Upper lobe of left lung (tissue), 6 donors: Measurements from ENCODE around the gene BRAT1. TPM values are rescaled to one million over a fixed set of nuclear protein-coding genes. Genes with fewer than 3 reads are reported as not detected.

Experiments
- ATAC-seq, 2 donors: fragments of 200-7000 bp; cut with Tn5 transposase; one replicate each; pipeline ENCODE4 v1.9.1; 2022; ENCODE audit warnings: mild to moderate bottlenecking in 2 of 2, moderate library complexity in 2 of 2; ENCODE audit not compliant: low FRiP score in 2 of 2
- DNase-seq, 2 donors: peaks; one replicate each; pipeline ENCODE4 v3.0.0-alpha.2; 2019 to 2020
- H3K27ac ChIP-seq, 4 donors: fragments of 200-600 bp; sonication (generic); one replicate each; pipeline ENCODE4 v1.5.1; 2016 to 2019
- H3K27me3 ChIP-seq, 4 donors: fragments of 200-600 bp; sonication (generic); one replicate each; pipeline ENCODE4 v1.5.1; 2017 to 2019
- H3K36me3 ChIP-seq, 4 donors: fragments of 200-600 bp; sonication (generic); one replicate each; pipeline ENCODE4 v1.5.1; 2016 to 2019
- H3K4me1 ChIP-seq, 4 donors: fragments of 200-600 bp; sonication (generic); one replicate each; pipeline ENCODE4 v1.5.1; 2018 to 2019
- H3K4me3 ChIP-seq, 4 donors: fragments of 200-600 bp; sonication (generic); one replicate each; pipeline ENCODE4 v1.5.1; 2017 to 2019; ENCODE audit warnings: mild to moderate bottlenecking in 2 of 4, moderate library complexity in 1 of 4
- H3K9me3 ChIP-seq, 4 donors: fragments of 200-600 bp; sonication (generic); one replicate each; pipeline ENCODE4 v1.5.1; 2018 to 2019
- EP300 ChIP-seq, 4 donors: sonication (generic); formaldehyde crosslinking; IDR thresholded peaks; one replicate each; pipeline ENCODE4 v1.5.1; 2017; ENCODE audit warnings: antibody characterized with exemption in 4 of 4, control low read depth in 2 of 4
- POLR2A ChIP-seq, 4 donors: fragments of 450-650 bp; IDR thresholded peaks; one replicate each; pipeline ENCODE4 v1.5.1; 2016 to 2017; ENCODE audit warnings: antibody characterized with exemption in 4 of 4, mild to moderate bottlenecking in 2 of 4
- POLR2AphosphoS5 ChIP-seq, 2 donors: sonication (generic); formaldehyde crosslinking; IDR thresholded peaks; one replicate each; pipeline ENCODE4 v1.5.1; 2017; ENCODE audit warnings: antibody characterized with exemption in 2 of 2
- WGBS, 2 donors: methylation state at CpG; one replicate each; pipeline ENCODE4 v1.1.5; 2017 to 2018; 5-methylcytosine and 5-hydroxymethylcytosine counted together
- total RNA-seq, 6 donors: library from RNA; depleted of rRNA in 4 of 6; stranded (reverse); fragments of >200 nt in 4 of 6; gene quantifications; one replicate each; pipeline versions ENCODE4 v1.1.0 to v1.2.1, GENCODE V29; 2016 to 2021
- TF ChIP-seq, protein P1 (sequence below), 6 experiments: fragments of 450-650 bp in 4 of 6; fragments of 200-600 bp in 2 of 6; sonication (generic) in 2 of 6; IDR thresholded peaks; one replicate each; pipeline ENCODE4 v1.5.1; 2016 to 2019; ENCODE audit warnings: antibody characterized with exemption in 6 of 6
- donor health status: DM: no; HTN: no; CAD: no; lungs with moderate emphysema.
- donor health status: DM: no; HTN: yes; CAD: no; lungs with severe emphysema.

The BRAT1 gene
- total RNA-seq, 6 donors from 2014 or later, result 23.9 to 68.3 (median 31.0) TPM

DNA sequence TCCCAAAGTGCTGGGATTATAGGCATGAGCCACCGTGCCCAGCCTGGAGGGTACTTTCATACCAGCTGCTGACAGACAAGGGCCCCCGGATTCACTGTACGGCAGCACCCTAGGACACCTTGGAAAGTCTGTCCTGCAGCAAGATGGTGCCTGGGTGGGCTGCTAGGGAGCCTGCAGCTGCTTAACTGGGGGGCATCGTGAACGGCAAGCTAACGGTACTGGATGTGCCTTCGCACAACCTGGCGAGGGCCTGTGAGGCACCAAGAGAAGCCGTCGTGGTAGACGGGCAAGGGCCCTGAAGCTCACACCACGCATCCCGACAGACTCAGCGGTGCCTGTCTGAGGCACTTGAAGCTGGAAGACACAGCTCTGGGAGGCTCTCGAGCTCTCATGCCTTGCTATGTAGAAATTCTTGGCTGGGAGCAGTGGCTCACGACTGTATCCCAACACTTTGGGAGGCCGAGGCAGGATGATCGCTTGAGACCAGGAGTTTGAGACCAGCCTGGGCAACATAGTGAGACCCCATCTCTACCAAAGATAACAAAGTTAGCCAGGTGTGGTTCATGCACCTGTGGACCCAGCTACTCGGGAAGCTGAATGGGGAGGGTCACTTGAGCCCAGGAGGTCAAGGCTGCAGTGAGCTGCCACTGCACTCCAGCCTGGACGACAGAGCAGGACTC is 9.4 kb downstream of the BRAT1 start:
- Histone ChIP-seq H3K4me3 (no peak overlapping the region), H3K27me3 (no peaks in the 10 kb centered on the region), H3K4me1 (no peaks in the 10 kb centered on the region), H3K36me3 (peaks cover 14 to 91% (median 62%) of the 10 kb centered on the region in 4 donors), H3K9me3 (no peaks in the 10 kb centered on the region), H3K27ac (no peak overlapping the region)
- no peak for ATAC-seq
- WGBS, 2 donors, result 99% methylated on average over 7 to 16 of the region's 20 CpGs
- TF ChIP-seq, protein P1, sequence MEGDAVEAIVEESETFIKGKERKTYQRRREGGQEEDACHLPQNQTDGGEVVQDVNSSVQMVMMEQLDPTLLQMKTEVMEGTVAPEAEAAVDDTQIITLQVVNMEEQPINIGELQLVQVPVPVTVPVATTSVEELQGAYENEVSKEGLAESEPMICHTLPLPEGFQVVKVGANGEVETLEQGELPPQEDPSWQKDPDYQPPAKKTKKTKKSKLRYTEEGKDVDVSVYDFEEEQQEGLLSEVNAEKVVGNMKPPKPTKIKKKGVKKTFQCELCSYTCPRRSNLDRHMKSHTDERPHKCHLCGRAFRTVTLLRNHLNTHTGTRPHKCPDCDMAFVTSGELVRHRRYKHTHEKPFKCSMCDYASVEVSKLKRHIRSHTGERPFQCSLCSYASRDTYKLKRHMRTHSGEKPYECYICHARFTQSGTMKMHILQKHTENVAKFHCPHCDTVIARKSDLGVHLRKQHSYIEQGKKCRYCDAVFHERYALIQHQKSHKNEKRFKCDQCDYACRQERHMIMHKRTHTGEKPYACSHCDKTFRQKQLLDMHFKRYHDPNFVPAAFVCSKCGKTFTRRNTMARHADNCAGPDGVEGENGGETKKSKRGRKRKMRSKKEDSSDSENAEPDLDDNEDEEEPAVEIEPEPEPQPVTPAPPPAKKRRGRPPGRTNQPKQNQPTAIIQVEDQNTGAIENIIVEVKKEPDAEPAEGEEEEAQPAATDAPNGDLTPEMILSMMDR (IDR thresholded peaks at IDR 0.05), result no peak
- TF ChIP-seq EP300 (IDR thresholded peaks at IDR 0.05) (no peak), POLR2AphosphoS5 (IDR thresholded peaks at IDR 0.05) (no peak), POLR2A (IDR thresholded peaks at IDR 0.05) (no peak)
- peak in 1 of 2 donors; percentile 17 for DNase-seq

DNA sequence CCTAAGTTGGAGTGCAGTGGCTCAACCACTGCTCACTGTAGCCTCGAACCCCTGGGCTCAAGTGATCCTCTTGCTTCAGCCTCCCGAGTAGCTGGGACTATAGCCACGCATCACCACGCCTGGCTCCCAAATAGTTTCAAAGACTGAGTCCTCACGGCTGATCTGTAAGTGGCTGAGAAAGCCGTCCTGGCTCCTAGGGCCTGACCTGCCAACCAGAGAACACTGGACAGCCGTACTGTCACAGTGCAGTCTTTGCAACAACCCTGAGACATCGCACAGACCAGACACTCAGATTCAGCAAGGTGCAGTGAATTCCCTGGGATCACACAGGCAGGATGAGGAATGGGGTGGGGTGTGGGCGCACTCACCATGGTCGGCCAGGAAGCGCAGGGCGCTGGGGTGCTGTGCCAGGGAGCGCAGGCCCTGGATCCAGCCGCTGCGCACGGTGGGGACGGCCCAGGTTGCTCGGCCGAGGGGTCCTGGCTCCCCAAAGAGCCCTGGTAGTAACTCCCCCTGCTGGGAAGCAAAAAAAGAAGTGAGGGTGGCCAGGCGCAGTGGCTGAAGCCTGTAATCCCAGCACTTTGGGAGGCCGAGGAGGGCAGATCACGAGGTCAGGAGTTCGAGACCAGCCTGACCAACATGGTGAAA is 10.7 kb downstream of the BRAT1 start:
- DNase-seq (peak in 1 of 2 donors; percentile 76), ATAC-seq (no peak)
- H3K27me3 ChIP-seq, result no peaks in the 10 kb centered on the region
- H3K9me3 ChIP-seq, result no peaks in the 10 kb centered on the region
- TF ChIP-seq, protein P1 (IDR thresholded peaks at IDR 0.05), result no peak
- no peak for TF ChIP-seq POLR2A (IDR thresholded peaks at IDR 0.05)
- TF ChIP-seq POLR2AphosphoS5 (IDR thresholded peaks at IDR 0.05), result no peak
- no peak for TF ChIP-seq EP300 (IDR thresholded peaks at IDR 0.05)
- no peak overlapping the region for H3K27ac ChIP-seq
- H3K36me3 ChIP-seq, result peaks cover 14 to 94% (median 74%) of the 10 kb centered on the region in 4 donors
- H3K4me3 ChIP-seq, result no peak overlapping the region
- 93% methylated on average over 23 of the region's 23 CpGs for WGBS, 2 donors
- no peaks in the 10 kb centered on the region for H3K4me1 ChIP-seq

DNA sequence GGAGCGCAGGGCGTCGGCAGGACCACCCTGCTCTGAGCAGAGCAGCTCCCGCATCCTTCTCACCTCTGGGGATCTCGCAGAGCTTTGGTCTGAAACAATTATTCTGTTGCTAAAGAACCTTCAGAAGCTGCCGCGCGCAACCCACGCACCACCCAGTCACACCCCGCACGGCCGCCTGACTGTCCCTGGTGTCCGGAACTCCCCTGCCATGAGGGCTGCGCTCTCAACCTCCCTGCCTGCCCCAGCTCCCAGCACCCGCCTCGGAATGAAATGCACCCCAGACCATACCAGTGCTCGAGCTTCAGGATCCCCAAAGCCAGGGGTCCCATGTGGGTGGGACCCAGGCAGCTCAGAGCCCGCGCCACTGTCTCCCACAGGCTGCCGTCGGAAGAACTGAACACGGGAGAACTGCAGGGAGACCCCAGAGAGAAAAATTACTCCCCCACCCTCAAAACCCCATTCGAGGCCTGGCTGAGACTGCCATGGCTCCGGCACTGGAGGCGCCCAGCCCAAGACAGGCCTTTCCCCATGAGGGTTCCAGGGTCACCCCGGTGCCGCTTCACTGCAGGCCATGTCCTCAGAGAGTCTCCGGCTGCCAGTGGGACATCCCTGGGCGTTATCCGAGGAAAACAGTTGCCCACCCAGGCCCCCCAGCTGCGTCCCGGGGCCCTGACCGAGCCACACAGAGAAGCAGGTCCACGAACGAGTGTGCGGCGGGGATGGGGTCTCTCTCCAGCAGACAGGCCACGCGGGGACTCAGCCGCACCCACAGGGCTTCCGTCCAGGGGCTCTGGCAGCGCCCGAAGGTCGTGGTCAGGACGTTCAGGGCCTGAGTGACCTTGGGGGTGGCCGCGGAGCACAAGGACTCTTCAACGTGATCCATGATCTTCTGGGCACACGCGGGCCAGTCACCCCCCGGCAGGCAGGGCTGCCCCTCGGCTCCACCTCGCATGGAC is 12.1 kb downstream of the BRAT1 start:
- H3K4me3 ChIP-seq, result no peak overlapping the region
- no peak overlapping the region for H3K27ac ChIP-seq
- DNase-seq (peak; percentile 18 to 78), ATAC-seq (no peak)
- TF ChIP-seq, protein P1 (IDR thresholded peaks at IDR 0.05), result no peak
- TF ChIP-seq POLR2AphosphoS5 (IDR thresholded peaks at IDR 0.05) (no peak), POLR2A (IDR thresholded peaks at IDR 0.05) (no peak), EP300 (IDR thresholded peaks at IDR 0.05) (no peak)
- 94 to 95% methylated on average over 16 to 53 of the region's 53 CpGs for WGBS, 2 donors
- H3K27me3 ChIP-seq, result no peaks in the 10 kb centered on the region
- no peaks in the 10 kb centered on the region for H3K9me3 ChIP-seq
- H3K36me3 ChIP-seq, result peaks cover 17 to 97% (median 81%) of the 10 kb centered on the region in 4 donors
- no peaks in the 10 kb centered on the region for H3K4me1 ChIP-seq

DNA sequence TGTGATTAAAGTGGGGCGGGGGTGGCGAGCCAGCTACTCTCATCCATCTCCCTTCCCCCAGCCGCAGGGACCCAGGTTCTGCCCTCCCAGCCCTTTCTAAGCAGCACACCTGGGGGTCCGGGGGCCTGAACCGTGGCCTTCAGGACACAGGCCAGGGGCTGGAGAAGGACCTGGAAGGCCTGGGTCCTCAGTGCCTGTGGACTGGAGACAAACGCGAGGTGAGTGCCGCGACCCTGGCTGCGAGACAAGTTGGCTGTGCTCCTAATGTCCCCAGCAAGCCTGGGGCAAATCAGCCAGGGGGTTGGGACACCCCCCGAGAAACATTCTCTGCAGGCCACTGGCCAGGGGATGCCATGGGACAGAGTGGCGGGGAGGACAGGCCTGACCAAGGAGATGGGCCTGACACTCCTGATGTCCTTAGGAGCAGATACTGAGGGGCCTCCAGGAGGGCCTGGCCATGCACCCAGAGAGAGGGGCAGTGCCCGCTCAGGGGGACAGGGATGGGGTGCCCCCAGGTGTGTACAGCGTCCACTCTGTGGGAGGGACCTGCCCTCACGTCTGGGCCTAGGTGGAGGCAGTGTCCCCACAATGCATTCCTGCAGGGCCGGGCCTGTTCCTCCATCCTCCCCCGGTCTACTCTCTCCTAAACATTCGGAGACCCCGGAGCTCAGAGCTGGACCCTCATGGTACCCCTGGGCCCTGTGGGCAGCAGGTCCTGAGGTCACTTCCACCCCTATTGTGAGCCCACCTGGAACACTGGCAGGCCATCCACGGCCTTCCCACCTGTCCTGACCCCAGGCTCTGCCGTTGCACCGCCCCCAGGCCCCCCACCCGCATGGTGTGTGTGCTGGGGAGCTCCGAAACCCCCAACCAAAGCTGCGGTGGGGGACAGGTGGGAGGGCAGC is 13.1 kb downstream of the BRAT1 start:
- peaks cover 17 to 93% (median 83%) of the 10 kb centered on the region in 4 donors for H3K36me3 ChIP-seq
- no peak overlapping the region for H3K4me3 ChIP-seq
- H3K4me1 ChIP-seq, result no peaks in the 10 kb centered on the region
- TF ChIP-seq POLR2A (IDR thresholded peaks at IDR 0.05) (no peak), EP300 (IDR thresholded peaks at IDR 0.05) (no peak), POLR2AphosphoS5 (IDR thresholded peaks at IDR 0.05) (no peak)
- TF ChIP-seq, protein P1 (IDR thresholded peaks at IDR 0.05), result no peak
- H3K27ac ChIP-seq, result no peak overlapping the region
- WGBS, 2 donors, result 93 to 96% methylated on average over 9 to 23 of the region's 25 CpGs
- H3K9me3 ChIP-seq, result no peaks in the 10 kb centered on the region
- no peaks in the 10 kb centered on the region for H3K27me3 ChIP-seq
- DNase-seq (peak; percentile 8 to 61), ATAC-seq (peak in 1 of 2 donors; percentile 3)
